Stimulated activated CD4-positive, alpha-beta T cell treated with anti-CD3 and anti-CD28 coated beads, Interleukin-12 subunit alpha, Interleukin-12 subunit beta, amount 100 ng/mL, for 48 hours (primary cell): ENCODE results near the gene RHCE.
"Not testable (repeated sequence)": the region's sequence is repeated elsewhere in the genome, so short reads cannot be mapped to it uniquely, and the experiment has no call there.

Source experiments
- DNase-seq, 3 donors: peaks; one replicate each; pipeline ENCODE4 v3.0.0-alpha.2; 2020; ENCODE audit warnings: low read depth in 2 of 3, low spot score in 1 of 3

Gene RHCE

GRCh38 chr1:25402947-25403803 lies 17.4 kb downstream of the RHCE start:
- not testable (repeated sequence) for DNase-seq

GRCh38 chr1:25398079-25398478 lies 22.5 kb downstream of the RHCE start:
- not testable (repeated sequence) for DNase-seq

DNA sequence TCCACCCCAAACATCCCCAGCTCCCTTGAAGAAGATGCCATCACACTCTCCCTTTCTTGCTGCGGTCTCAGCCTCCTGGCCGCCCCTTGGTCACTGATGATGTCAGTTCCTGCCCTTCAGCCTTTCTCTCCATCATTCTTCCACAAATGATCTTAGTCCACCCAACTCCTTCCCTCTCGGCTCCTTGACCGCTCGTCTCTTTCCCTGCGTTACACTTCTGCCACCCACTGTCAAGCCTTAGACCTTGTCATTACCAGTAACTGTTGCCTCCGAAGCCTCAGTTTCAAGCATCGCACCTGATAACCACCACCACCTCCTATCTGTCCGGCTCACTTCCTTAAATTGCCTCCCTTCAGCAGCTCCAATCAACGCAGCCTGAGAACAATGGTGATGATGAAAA lies 23.1 kb downstream of the RHCE start:
- DNase-seq, result not testable (repeated sequence)

GRCh38 chr1:25392841-25393240 lies 27.8 kb downstream of the RHCE start:
- DNase-seq, result no peak

- DNase-seq, result not testable (repeated sequence)
These were observed 30.9 kb downstream of the RHCE start for GRCh38 chr1:25389721-25390120.

DNA sequence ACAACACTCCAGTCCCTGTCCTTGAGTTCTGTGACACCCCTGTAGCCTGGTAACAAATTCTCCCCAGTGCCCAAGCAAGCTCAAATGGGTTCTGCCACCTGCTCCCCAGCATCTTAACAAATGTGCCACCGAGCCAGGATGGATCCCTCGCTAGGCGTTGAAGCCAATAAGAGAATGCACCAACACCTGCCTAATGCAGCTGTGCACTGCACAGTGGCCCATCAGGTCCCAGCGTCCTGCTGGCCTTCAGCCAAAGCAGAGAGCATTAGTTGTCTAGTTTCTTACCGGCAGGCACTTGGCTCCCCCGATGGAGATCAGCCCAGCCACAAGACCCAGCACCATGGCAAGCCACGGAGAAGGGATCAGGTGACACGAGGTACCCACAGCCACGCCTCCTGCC lies 31.9 kb downstream of the RHCE start:
- DNase-seq, result not testable (repeated sequence)

GRCh38 chr1:25387096-25387495 lies 33.5 kb downstream of the RHCE start:
- DNase-seq, result not testable (repeated sequence)

GRCh38 chr1:25383875-25384274 lies 36.8 kb downstream of the RHCE start:
- not testable (repeated sequence) for DNase-seq

DNA sequence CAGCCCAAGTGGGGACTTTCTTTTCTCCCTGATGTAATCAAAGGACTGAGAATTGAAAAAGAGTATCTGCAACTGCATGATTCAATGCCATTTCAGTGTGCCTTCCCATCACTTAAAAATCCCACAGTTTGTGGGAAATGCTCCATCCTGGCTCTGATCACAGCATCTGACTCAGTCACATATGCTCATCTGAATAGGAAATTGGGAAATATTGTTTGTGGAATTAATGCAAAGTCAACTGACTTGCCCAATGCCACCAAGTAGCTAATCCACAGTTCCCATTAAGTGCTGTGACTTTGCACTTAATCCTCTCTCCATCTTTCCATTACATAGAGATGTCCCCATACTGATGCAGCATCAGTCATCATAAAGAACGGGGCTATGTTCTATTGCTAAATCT lies 37.5 kb downstream of the RHCE start:
- not testable (repeated sequence) for DNase-seq

GRCh38 chr1:25382543-25382942 lies 38.1 kb downstream of the RHCE start:
- not testable (repeated sequence) for DNase-seq

GRCh38 chr1:25378367-25378766 lies 42.3 kb downstream of the RHCE start:
- DNase-seq, result not testable (repeated sequence)

- not testable (repeated sequence) for DNase-seq
These were observed 48.9 kb downstream of the RHCE start for GRCh38 chr1:25371757-25372156.

DNA sequence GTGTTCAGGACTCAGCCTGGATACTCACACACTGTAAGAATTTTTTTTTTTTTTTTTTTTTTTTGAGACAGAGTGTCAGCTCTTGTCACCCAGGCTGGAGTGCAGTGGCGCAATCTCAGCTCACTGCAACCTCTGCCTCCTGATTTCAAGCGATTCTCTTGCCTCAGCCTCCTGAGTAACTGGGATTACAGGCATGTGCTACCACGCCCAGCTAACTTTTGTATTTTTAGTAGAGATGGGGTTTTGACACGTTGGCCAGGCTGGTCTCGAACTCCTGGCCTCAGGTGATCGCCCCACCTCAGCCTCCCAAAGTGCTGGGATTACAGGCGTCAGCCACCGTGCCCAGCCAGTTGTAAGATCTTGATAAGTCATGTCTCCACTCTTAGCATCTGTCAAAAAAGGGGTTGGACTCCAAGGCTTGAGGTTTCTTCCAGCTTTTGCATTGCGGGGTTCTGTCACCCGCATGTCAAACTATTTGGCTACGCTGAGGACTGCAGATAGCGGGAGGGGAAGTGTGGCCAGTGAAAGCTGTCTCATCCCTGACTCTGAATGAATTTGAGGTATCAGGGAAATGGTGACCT lies 50.8 kb downstream of the RHCE start:
- DNase-seq, result not testable (repeated sequence)

GRCh38 chr1:25369241-25369640 lies 51.4 kb downstream of the RHCE start:
- no peak for DNase-seq

- DNase-seq, result not testable (repeated sequence)
These were observed 57.7 kb downstream of the RHCE start for GRCh38 chr1:25362634-25363559.

DNA sequence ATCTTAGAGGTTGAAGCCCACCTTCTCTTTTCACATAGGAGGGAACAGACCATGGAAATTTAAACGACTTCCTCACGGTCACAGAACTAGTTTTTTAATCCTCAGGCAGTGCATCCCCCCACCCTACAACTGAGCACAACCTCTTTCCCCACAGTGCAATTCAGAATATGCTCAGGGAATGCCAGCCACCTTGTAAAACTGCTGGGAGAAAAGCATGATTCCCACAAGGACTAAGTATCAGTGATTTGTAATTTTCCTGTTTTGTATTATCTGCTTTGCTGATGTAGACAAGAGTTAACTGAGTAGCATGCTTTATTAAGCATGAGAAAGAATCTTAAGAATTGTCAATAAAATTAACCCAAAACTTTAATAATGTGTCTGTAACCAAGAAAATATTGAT lies 58.7 kb downstream of the RHCE start:
- no peak for DNase-seq

DNA sequence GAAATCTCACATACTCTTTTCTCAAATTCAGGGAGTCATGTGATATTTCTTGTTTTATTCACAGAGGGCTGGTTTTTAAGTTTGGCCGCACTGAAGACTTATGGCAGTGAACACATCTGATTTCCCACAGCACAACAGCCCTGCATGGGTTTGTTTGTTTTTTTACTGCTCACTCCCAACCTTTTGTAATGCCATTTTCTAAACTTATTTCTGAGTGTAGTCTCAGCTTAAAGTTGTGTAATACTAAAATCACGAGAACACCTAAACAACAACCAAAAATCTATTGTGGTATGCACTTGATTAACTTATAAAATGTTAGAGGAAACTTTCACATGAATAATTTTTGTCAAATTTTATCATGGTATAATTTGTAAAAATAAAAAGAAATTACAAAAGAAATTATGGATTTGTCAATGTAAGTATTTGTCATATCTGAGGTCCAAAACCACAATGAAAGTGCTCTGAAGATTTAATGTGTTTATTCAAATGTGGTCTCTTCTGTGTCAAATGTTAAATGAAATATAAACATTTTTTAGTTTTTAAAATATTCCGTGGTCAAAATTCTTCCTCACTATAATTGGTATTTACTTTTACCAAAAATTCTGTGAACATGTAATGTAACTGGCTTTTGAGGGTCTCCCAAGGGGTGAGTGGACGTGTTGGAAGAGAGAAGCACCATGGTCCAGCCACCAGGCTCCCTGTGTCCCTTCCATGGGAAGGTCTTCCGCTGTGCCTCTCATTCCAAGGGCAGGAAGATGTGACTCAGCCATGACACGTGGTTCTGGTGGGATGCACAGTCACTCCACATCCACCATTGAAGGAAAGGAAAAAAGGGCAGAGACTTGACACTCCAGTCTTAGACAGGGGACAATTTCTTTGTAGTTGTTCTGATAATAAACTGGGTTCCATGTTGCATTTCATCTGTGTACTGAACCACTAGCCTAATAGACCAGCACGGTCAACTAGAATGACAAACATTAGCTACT lies 59.7 kb downstream of the RHCE start:
- no peak for DNase-seq

DNA sequence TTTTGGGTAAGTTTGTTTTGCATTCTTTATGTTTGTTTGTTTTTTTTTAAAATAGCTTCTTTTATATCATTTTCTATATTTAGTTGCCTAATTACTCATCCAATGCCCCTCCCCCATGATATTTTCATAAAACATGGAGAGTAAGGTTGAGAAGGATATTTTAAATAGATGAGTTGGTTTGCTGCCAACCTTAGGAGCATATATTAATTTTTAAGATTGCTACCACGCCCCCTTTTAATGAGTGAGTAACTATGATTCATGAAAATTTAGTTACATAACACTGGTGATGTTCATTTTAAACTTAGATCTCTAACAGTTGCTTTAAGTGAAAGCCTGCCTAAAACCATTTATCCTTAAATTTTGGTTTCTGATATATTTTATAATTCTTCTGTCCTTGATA lies 63.8 kb downstream of the RHCE start:
- no peak for DNase-seq

GRCh38 chr1:25356441-25356840 lies 64.2 kb downstream of the RHCE start:
- DNase-seq, result no peak

DNA sequence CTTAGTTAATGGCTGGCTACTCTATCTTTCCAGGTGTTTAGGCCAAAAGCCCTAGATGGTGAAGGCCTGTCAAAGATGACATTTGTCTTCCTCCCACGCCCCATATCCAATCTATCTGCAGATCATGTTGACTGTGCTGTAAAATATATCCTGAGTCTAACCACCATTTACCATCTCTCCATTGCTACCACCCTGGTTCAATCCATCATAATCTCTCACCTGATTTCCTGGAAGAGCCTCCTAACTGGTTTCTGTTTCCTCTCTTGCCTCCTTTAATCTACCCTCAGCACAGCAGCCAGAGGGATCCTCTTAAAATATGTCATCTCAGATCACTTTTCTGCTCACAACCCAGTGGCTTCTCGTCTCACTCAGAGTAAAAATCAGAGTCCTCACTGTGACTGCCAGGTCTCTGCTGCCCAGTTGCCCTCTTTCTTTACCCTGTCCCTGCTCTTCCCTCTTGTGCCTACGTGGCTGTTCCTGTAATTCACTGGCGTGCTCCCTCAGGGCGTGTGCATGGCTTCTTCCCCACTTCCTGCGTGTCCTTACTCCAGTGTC lies 64.7 kb downstream of the RHCE start:
- DNase-seq, result no peak
